Endothelial cell of umbilical vein (primary cell): ENCODE results near the gene MYDGF. TPM values are rescaled to one million over a fixed set of nuclear protein-coding genes. Genes with fewer than 3 reads are reported as not detected.

Experiments
- BruUV-seq: library from RNA; stranded (reverse); fragments of 400-500 nt; replicated peaks from 2 replicates; lab custom pipeline; 2021; lab: Mats Ljungman, UMichigan
- CTCF ChIA-PET: fragments of 300-600, 350-600 bp; sonication (Branson Sonifier 250); formaldehyde crosslinking; loops from one replicate; lab custom pipeline; 2021; ENCODE audit warnings: antibody characterized with exemption, inconsistent platforms; lab: Charles Lee
- POLR2A ChIA-PET: fragments of 300-600, 350-600 bp; sonication (Branson Sonifier 250); formaldehyde crosslinking; loops from one replicate; lab custom pipeline; 2021; ENCODE audit warnings: antibody characterized with exemption, inconsistent platforms; lab: Charles Lee
- DNase-seq: peaks from one replicate; pipeline ENCODE4 v3.0.0-alpha.2; 2011; ENCODE audit warnings: low read depth, low spot score
- FAIRE-seq: peaks from 2 replicates; lab custom pipeline; 2011; peaks lifted over from hg19 to GRCh38; lab: Jason Lieb, UNC
- H2AFZ ChIP-seq: 2 replicates; pipeline ENCODE4 v1.6.0; 2012; ENCODE audit warnings: low read depth, low read length, control low read depth, inconsistent platforms
- H3K27ac ChIP-seq: 2 replicates; pipeline ENCODE4 v1.5.1; 2011; ENCODE audit warnings: low read depth, mild to moderate bottlenecking, control low read depth, low read length, moderate library complexity; ENCODE audit not compliant: insufficient read depth
- H3K27me3 ChIP-seq, 2 experiments: 2 replicates each; pipeline versions ENCODE4 v1.6.0 to v1.6.1; 2011; ENCODE audit warnings: low read length in 2 of 2, mixed read lengths in 1 of 2; ENCODE audit not compliant: control insufficient read depth in 2 of 2, insufficient read depth in 2 of 2
- H3K36me3 ChIP-seq, 2 experiments: 2 replicates in 1 of 2; 3 replicates in 1 of 2; pipeline ENCODE4 v1.5.1; 2011; ENCODE audit warnings: low read length in 2 of 2, mild to moderate bottlenecking in 1 of 2, moderate library complexity in 1 of 2; ENCODE audit not compliant: control insufficient read depth in 2 of 2, insufficient read depth in 2 of 2; ENCODE audit errors: extremely low read depth in 1 of 2
- H3K4me1 ChIP-seq: 3 replicates; pipeline ENCODE4 v1.5.1; 2011; ENCODE audit warnings: mild to moderate bottlenecking, low read length; ENCODE audit not compliant: control insufficient read depth, insufficient read depth; ENCODE audit errors: extremely low read depth
- H3K4me2 ChIP-seq: 2 replicates; pipeline ENCODE4 v1.6.1; 2011; ENCODE audit warnings: low read length, control low read depth, mixed read lengths; ENCODE audit not compliant: insufficient read depth
- H3K4me3 ChIP-seq, 3 experiments: fragments of 200-600 bp in 1 of 3; sonication (generic), shearing (Covaris generic) in 1 of 3; replicated peaks in 1 of 3; 2 replicates each; pipeline ENCODE4 v1.5.1; 2011 to 2016; ENCODE audit warnings: control low read depth in 3 of 3, low read length in 3 of 3, mild to moderate bottlenecking in 2 of 3, inconsistent platforms in 1 of 3, low read depth in 1 of 3, moderate library complexity in 1 of 3; ENCODE audit not compliant: insufficient read depth in 1 of 3
- H3K79me2 ChIP-seq: 2 replicates; pipeline ENCODE4 v1.6.0; 2012; ENCODE audit warnings: low read length, inconsistent platforms; ENCODE audit not compliant: control insufficient read depth, insufficient read depth
- H3K9ac ChIP-seq: replicated peaks from 2 replicates; pipeline ENCODE3; 2011; ENCODE audit warnings: low read length, control low read depth; ENCODE audit not compliant: insufficient read depth; ENCODE audit errors: extremely low read depth
- H3K9me1 ChIP-seq: replicated peaks from 3 replicates; pipeline ENCODE4 v1.6.0; 2011; ENCODE audit warnings: mild to moderate bottlenecking, low read length; ENCODE audit not compliant: control insufficient read depth, insufficient read depth; ENCODE audit errors: extremely low read depth
- H3K9me3 ChIP-seq: replicated peaks from 2 replicates; pipeline ENCODE4 v1.5.1; 2012; ENCODE audit warnings: low read length, inconsistent platforms; ENCODE audit not compliant: control insufficient read depth, insufficient read depth
- H4K20me1 ChIP-seq: replicated peaks from 2 replicates; pipeline ENCODE3; 2011; ENCODE audit warnings: mild to moderate bottlenecking, low read length; ENCODE audit not compliant: control insufficient read depth, insufficient read depth; ENCODE audit errors: extremely low read depth
- CTCF ChIP-seq, 2 donors: IDR thresholded peaks; 1 replicate in 1 of 2; 2 replicates in 1 of 2; pipeline ENCODE4 v1.5.1; 2011; ENCODE audit warnings: low read length in 2 of 2, mild to moderate bottlenecking in 2 of 2, moderate library complexity in 2 of 2, control low read depth in 1 of 2, inconsistent platforms in 1 of 2, low read depth in 1 of 2; ENCODE audit not compliant: insufficient read depth in 1 of 2; ENCODE audit errors: extremely low read depth in 1 of 2
- FOS ChIP-seq: IDR thresholded peaks from 2 replicates; pipeline ENCODE4 v1.6.1; 2011; ENCODE audit warnings: mild to moderate bottlenecking, low read length, moderate library complexity, borderline replicate concordance; ENCODE audit not compliant: insufficient read depth
- GATA2 ChIP-seq: IDR thresholded peaks from 2 replicates; pipeline ENCODE4 v1.7.0; 2011; ENCODE audit warnings: low read depth, mild to moderate bottlenecking, moderate library complexity, mixed read lengths, low read length; ENCODE audit not compliant: insufficient read length, insufficient read depth
- JUN ChIP-seq: IDR thresholded peaks from 2 replicates; pipeline ENCODE4 v1.6.1; 2011; ENCODE audit warnings: borderline replicate concordance, low read depth; ENCODE audit not compliant: insufficient read length, insufficient read depth
- MAX ChIP-seq: IDR thresholded peaks from 2 replicates; pipeline ENCODE4 v1.6.1; 2011; ENCODE audit not compliant: insufficient read depth, insufficient read length
- MYC ChIP-seq: IDR thresholded peaks from one replicate; pipeline ENCODE4 v1.6.1; 2011; ENCODE audit warnings: mild to moderate bottlenecking, low read depth, low read length
- POLR2A ChIP-seq: IDR thresholded peaks from 2 replicates; pipeline ENCODE4 v1.6.1; 2012; ENCODE audit warnings: low read depth, mild to moderate bottlenecking, control low read depth, low read length
- POLR2AphosphoS5 ChIP-seq: IDR thresholded peaks from 2 replicates; pipeline ENCODE4 v1.6.1; 2012; ENCODE audit warnings: low read depth, mild to moderate bottlenecking, control low read depth, low read length, moderate library complexity; ENCODE audit not compliant: insufficient read depth
- dilution Hi-C: fragments of 300-500 bp; cut with MboI; formaldehyde crosslinking; loops from one replicate; pipeline ENCODE4 v1.15.0; 2019; ENCODE audit warnings: low sequenced_read_pairs; ENCODE audit not compliant: extremely low pct_ligation_motif_present
- intact Hi-C: fragments of 100-400 bp; cut with micrococcal nuclease; formaldehyde crosslinking; loops from one replicate; pipeline ENCODE4 v1.10.0; 2022
- polyA plus RNA-seq, 4 experiments: library from polyadenylated mRNA; depleted of rRNA in 3 of 4; stranded (reverse) in 3 of 4; unstranded in 1 of 4; fragments of >200 nt; gene quantifications; 2 replicates each; pipeline versions ENCODE4 v1.2.1 to v1.2.3, GENCODE V29; 2011 to 2012; ENCODE audit warnings: missing spikeins in 1 of 4
- total RNA-seq: library from RNA; stranded (reverse); gene quantifications from 2 replicates; pipeline ENCODE4 v1.2.3, GENCODE V29; 2021

MYDGF gene
- total and polyA plus RNA-seq, 2 donors (not counting 3 experiments of a cell fraction or from before 2014, with no cell fraction given): 191 to 337 TPM

GRCh38 chr19:4714016-4714415 lies 43.9 kb upstream of the MYDGF start:
- POLR2A ChIA-PET: no interaction called here
- Histone ChIP-seq H3K4me2 (no peak overlapping the region), H3K36me3 (peaks cover 16 to 51% of the 10 kb centered on the region in 2 experiments), H4K20me1 (no peaks in the 10 kb centered on the region), H3K79me2 (peaks cover 24% of the 10 kb centered on the region), H3K27me3 (no peaks in the 10 kb centered on the region), H3K4me3 (no peak overlapping the region), H3K4me1 (peaks cover 41% of the 10 kb centered on the region), H3K9ac (peak overlapping the region; percentile 31), H3K9me1 (no peaks in the 10 kb centered on the region), H3K27ac (peak overlapping the region; percentile 69), H3K9me3 (no peaks in the 10 kb centered on the region), H2AFZ (no peak overlapping the region)
- BruUV-seq: no TSS peak
- intact Hi-C loops (loop anchor here (5.0 kb wide), 1 partner anchor 42 kb away; the partner anchor contains the start of gene MYDGF), dilution Hi-C loops (no loop called here)
- TF ChIP-seq POLR2A: no peak
- DNase-seq (no peak), FAIRE-seq (no peak)
- CTCF ChIA-PET: interaction anchor here (0.6 to 1.5 kb wide), 7 partner anchors 9 to 147 kb away, joined by 3 to 9 read pairs (median 4); partner anchors contain the start of gene DPP9

GRCh38 chr19:4713384-4713951 lies 43.3 kb upstream of the MYDGF start:
- no TSS peak for BruUV-seq
- Histone ChIP-seq H2AFZ (no peak overlapping the region), H3K36me3 (peaks cover 16 to 47% of the 10 kb centered on the region in 2 experiments), H4K20me1 (no peaks in the 10 kb centered on the region), H3K9me3 (no peaks in the 10 kb centered on the region), H3K79me2 (peaks cover 24% of the 10 kb centered on the region), H3K27ac (peak overlapping the region; percentile 69), H3K4me2 (no peak overlapping the region), H3K9ac (peak overlapping the region; percentile 31), H3K4me3 (no peak overlapping the region), H3K4me1 (peaks cover 38% of the 10 kb centered on the region), H3K9me1 (no peaks in the 10 kb centered on the region), H3K27me3 (no peaks in the 10 kb centered on the region)
- POLR2A ChIA-PET: interaction anchor here (0.5 kb wide), 1 partner anchor 755 kb away, joined by 4 read pairs; no protein-coding TSS in a partner anchor
- DNase-seq: peak; percentile 94
- CTCF ChIA-PET: interaction anchor here (0.6 to 1.5 kb wide), 7 partner anchors 9 to 146 kb away, joined by 3 to 9 read pairs (median 4); partner anchors contain the start of gene DPP9
- peak; percentile 66 for TF ChIP-seq MAX
- no peak for TF ChIP-seq GATA2
- TF ChIP-seq MYC: peak; percentile 94
- TF ChIP-seq CTCF (IDR thresholded peaks at IDR 0.05; ENCODE audit: extremely low read depth in 1 of 2, insufficient read depth in 1 of 2, low read depth in 1 of 2, low read length in 2 of 2): no peak
- peak; percentile 98 for TF ChIP-seq POLR2AphosphoS5
- peak; percentile 79 for TF ChIP-seq POLR2A
- TF ChIP-seq FOS: peak; percentile 89
- TF ChIP-seq JUN: peak; percentile 75
- intact Hi-C loops: loop anchor here (1.0 to 5.0 kb wide), 2 partner anchors 11 to 41 kb away; partner anchors contain the start of gene MYDGF
- peak; percentile 99 for FAIRE-seq
- dilution Hi-C loops: no loop called here
